GM18505 (cell line): ENCODE data around the gene NTSR1.

Experiments
- ATAC-seq: cut with Tn5 transposase; IDR thresholded peaks from one replicate; pipeline ENCODE4 v1.9.1; 2021; ENCODE audit not compliant: unreplicated experiment
- POLR2A ChIP-seq: IDR thresholded peaks from 4 replicates; pipeline ENCODE4 v1.6.1; 2011; ENCODE audit warnings: borderline replicate concordance; ENCODE audit not compliant: insufficient read depth, insufficient read length; ENCODE audit errors: extremely low read depth

The NTSR1 gene

GRCh38 chr20:62741191-62741691, 32.6 kb downstream of the NTSR1 start:
- no peak for TF ChIP-seq POLR2A
- ATAC-seq, result no peak

DNA sequence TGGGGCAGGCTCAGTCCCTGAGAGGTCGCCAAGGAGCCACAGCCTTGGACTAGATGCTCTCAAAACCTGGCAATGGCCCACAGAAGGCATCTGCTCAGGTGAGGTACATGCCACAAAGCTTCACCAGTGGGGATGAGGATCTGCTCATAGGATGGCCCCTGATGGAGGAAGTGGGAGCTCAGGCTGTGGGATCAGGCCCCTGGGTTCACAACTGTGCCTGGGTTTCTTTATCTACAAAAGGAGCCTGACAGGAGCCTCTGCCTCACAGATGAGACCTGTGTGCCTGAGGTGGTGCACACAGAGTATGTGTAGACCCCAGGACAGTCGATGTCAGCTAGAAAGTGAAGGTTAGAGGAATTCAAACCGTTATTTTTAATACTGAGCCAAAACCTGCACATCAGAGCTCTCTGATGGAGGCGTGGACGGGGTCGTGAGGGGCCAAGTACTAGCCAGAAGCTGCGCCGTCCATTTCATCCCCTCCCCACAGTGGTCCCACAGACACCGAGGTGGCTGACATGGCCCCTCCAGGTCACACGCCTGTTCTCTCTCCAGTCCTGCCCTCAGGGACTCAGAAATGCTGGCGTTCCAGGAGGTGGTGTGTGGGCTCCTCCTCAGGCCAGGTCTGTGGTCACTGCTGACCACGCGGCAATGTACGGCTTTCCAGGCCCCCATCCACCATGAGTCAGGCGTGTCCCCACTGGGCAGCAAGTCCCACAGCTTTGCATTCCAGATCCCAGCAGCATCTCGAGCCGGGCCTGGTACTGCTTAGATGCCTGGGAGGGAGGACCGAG, 33.3 kb downstream of the NTSR1 start:
- no peak for ATAC-seq
- TF ChIP-seq POLR2A, result no peak

- no peak for TF ChIP-seq POLR2A
- no peak for ATAC-seq
Measured at GRCh38 chr20:62742550-62742949, 33.9 kb downstream of the NTSR1 start.

DNA sequence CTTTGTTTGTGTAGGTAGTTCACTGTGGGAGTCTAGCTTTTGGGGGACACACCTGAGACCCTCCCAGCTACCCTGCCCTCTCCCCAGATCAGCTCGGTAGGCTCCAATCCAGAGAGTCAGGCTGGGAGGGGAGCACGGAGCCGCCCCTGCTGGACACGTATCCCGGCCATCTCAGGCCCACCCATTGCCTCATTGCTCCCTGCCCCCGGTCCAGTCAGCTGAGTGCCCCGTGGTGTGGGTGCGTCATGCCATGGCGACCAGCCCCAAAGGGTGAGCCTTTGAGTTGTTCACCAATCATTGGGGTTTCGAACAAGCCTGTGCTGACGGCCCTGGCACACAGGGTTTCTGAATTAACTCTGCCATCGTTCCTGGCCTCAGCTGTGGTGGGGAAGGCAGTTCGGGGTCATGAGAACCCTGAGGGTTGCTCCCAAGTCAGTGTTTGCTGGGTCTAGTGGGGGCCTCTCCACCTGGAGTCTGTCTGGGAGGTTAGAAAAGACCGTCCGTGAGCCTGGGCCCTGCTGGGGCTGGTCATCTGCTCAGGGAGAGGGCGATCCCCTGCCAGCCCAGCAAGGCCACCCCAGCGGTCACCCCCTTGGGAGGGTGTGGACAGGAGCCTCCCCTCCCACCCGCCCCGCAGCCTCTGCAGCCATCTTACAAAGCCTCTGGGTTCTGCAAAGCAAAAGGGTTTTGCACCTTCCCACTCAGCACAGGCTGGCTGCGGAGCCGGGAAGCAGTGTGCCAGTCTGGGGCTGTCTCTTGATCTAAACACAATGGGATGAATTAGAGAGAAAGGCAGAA, 34.5 kb downstream of the NTSR1 start:
- ATAC-seq, result no peak
- no peak for TF ChIP-seq POLR2A

DNA sequence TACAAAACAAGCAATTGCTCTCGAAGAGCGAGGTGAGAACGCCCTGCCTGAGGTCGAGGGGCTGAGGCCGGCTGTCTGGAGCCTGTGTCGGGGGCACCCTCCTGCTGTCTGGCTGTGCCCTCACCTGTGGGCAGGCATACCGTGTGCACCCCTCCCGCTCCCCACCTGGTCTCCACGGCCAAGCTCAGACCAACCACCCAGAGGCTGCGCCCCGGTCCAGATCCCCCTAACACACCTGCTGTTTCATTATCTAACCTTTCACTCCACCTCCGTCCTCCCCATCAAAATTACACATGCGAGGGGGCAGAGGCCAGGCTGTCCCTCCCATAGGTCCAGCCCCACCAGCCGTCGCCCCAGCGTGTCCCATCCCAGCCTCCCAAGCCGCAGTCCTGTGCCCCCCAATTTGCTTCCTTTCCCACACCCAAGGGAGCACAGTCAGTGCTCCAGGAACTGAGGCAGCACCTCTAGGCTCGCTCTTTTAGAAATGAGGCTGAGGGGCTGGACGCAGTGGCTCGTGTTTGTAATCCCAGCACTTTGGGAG, 35.2 kb downstream of the NTSR1 start:
- ATAC-seq, result no peak
- TF ChIP-seq POLR2A, result no peak

DNA sequence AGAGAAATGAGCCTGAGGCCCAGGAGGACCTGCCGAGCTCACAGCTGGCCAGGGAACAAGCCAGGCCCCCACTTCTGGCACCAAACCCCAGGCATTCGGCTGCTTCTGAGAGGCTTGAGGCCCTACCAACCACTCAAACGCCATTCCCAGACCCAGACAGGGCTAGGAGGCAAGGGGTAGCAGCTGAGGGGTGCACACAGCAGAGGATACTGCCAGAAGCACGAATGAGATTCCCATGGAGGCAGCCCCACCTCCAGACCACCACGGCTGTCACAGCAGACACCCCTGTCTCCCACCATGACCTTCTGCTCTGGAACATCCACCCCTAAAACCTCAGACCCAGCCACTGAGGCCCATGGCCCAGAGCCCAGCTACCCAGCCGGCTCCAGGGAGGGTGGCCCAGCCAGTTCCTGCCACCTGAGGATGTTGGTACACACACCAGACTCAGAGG, 36.1 kb downstream of the NTSR1 start:
- no peak for TF ChIP-seq POLR2A
- ATAC-seq, result no peak

- TF ChIP-seq POLR2A, result no peak
- ATAC-seq, result no peak
Measured at GRCh38 chr20:62745279-62745951, 36.8 kb downstream of the NTSR1 start.

- TF ChIP-seq POLR2A, result no peak
- ATAC-seq, result no peak
Measured at GRCh38 chr20:62745952-62746288, 37.3 kb downstream of the NTSR1 start.

DNA sequence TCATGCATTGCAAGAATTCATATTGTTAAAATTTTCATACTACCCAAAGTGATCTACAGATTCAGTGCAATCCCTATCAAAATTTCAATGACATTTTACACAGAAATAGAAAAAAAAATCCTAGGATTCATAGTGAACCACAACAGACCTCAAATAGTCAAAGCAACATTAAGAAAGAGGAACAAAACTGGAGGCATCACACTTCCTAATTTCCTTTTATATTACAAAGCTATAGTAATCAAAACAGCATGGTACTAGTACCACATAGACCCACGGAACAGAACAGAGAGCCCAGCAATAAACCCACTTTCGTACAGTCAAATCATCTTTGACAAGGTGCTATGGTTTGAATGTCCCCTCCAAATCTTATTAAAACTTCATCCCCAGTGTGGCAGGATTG, 39.7 kb downstream of the NTSR1 start:
- TF ChIP-seq POLR2A, result no peak
- no peak for ATAC-seq

GRCh38 chr20:62749851-62750445, 41.3 kb downstream of the NTSR1 start:
- no peak for TF ChIP-seq POLR2A
- ATAC-seq, result no peak

- no peak for ATAC-seq
- no peak for TF ChIP-seq POLR2A
Measured at GRCh38 chr20:62751551-62752150, 43.0 kb downstream of the NTSR1 start.

- TF ChIP-seq POLR2A, result no peak
- ATAC-seq, result no peak
Measured at GRCh38 chr20:62752181-62752670, 43.6 kb downstream of the NTSR1 start.
